ENCODE data around the gene RANGRF.

DNA sequence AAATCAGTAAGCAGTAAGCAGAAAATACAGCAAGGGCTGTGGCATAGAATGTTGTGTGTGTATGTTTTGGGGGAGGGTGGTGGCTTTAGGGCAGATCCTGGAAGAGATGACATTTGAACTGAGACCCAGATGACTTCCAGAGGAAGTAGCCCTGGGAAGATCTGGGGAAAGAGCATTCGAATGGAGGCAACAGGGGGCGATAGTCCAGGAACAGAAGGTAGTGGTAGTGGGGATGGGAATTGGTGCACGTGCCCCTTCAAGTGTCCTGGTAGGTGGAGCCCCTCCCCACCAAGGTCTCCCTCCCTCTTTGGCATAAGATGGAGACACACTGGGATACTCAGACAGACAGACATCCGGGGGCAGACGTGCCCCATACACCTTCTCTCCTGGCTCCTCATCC, 35.7 kb downstream of the RANGRF start:
- TF ChIP-seq, protein P1, sequence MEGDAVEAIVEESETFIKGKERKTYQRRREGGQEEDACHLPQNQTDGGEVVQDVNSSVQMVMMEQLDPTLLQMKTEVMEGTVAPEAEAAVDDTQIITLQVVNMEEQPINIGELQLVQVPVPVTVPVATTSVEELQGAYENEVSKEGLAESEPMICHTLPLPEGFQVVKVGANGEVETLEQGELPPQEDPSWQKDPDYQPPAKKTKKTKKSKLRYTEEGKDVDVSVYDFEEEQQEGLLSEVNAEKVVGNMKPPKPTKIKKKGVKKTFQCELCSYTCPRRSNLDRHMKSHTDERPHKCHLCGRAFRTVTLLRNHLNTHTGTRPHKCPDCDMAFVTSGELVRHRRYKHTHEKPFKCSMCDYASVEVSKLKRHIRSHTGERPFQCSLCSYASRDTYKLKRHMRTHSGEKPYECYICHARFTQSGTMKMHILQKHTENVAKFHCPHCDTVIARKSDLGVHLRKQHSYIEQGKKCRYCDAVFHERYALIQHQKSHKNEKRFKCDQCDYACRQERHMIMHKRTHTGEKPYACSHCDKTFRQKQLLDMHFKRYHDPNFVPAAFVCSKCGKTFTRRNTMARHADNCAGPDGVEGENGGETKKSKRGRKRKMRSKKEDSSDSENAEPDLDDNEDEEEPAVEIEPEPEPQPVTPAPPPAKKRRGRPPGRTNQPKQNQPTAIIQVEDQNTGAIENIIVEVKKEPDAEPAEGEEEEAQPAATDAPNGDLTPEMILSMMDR (IDR thresholded peaks at IDR 0.05) = no peak
- no peak for TF ChIP-seq EZH2 (IDR thresholded peaks at IDR 0.05; ENCODE audit: borderline replicate concordance, insufficient read depth, low read depth, low read length, poor library complexity, severe bottlenecking)

Data from B cell (primary cell).